ENCODE results near the gene C18orf63.

Gene C18orf63

DNA sequence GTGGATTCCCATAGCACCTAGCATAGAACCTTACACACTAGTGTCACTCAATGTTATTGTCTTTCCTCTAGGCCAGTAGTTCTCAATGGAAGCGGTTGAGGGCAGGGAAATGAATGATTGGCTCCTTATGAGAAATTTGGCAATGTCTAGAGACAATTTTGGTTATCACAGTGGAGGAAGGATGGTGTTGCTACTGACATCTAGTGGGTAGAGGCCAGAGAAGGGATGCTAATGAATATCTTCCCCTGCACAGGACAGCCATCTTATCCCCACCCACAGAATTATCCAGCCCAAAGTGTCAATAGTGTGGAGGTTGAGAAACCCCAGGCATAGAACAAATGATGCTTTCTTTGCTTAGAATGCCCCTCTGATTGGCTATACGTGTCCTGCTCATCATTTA, 15.8 kb downstream of the C18orf63 start:
- no peak for DNase-seq

DNA sequence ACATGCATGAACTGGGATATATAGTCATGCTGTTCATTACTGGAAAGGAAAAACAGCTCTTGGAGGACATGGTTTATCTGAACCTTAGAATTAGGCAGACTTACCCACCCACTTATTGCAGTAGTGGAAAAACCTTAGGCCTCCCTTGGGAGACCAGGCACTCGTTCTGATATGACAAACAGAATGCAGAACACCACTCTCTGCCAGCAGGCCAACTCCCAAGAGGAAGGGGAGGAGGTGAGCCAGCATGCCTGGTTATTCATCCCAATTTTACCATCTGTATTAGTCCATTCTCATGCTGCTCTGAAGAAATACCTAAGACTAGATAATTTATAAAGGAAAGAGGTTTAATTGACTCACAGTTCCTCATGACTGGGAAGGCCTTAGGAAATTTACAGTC, 17.5 kb downstream of the C18orf63 start:
- DNase-seq = no peak

DNA sequence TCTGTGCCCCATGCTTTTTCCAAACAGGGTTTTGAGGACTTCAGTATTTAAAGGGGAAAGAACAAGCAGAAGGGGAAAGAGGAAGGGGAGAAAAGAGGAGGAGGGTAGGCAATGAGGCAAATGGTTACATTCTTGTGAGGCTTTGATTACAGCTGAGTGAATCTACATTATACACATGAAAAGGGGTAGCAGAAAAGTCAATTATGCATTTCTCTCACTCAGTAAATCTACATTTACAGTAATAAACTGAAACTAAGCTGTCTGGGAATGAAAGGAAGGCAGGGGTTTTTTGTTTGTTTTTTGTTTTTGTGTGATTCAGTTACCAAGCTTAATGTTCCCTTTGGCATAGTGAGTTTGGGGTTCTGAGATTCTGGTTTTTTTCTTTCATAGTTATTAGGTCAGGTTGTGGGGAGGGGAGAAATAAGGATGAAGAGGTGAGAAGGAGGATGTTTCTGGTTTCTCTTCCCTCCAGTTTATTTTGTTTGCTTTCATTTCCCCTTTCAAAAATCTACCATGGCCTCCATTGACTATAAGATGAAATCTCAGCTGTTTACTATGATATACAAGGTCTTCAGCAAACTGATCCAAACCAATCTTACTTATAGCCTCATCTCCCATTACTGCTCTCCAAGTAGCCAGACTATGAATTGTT, 18.7 kb downstream of the C18orf63 start:
- no peak for DNase-seq

DNA sequence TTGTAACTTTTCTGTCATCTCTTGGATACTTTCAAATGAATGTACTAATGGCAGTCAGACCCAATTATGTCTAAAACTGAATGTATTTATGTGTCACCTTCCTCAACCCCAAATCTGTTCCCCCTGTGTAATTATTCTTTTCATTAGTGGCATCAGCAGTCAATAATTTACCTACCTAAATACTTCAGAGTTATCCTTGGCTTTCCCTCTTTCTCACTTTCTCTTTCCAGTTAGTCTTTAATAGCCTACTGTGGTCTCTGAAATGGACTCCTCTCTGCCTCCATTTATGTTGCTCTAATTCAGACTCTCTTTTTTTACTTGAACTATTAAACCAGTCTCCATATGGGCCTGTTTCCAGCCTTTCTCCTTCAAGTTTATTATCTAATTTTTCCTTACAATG, 21.0 kb downstream of the C18orf63 start:
- no peak for DNase-seq

DNA sequence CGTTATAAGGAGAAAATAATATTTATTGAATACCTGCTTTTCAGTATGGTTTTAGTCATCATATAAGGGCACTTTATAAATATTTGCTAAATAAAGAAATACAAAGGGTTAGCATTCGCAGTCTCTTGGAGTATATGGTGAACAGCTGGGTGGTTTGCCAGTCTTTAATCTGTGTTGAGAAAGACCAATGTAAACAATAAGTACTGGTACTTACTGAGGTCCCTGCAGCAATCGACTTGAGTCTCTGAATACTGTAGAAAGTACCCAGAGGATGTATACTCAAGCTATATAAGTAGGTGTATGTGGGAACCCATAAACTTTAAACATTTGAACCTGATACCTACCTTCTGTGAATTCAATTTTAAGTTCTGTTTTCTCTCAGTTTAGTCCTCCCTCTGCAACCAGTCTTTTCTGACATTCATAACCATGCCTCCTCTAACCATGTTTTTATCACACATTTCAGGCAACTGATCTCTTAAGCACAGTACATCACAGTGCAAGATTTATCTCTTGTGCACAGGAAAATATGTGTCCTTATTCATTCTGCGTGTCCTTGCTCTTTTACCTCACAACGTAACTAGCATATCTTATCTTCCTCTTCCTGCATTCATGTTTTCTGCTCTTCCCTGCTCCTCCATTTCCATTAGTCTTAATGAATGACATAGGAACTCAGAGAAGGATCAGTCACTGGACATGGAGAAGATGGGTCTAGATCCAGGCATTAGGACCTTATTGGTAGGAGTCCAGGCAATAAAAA, 21.7 kb downstream of the C18orf63 start:
- DNase-seq = no peak

DNA sequence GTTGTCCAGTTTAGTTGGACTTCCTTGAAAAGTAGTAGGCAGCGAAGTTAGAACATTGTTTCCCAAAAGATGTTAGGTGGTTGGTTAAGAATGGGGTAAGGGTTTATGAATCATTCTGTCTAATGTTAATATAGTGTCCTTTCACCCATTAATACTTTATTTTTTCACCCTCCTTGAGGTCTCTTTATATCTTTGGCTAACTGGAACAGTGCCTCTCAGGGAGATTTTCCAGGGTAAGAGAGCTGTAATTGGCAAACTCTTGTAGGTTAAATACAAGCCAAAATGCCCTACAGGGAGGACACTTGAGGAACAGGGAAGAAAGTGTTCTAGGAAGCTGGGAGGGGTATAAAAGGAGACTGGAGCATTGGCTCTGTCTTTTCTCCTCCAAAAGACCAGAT, 22.3 kb downstream of the C18orf63 start:
- DNase-seq = no peak

DNA sequence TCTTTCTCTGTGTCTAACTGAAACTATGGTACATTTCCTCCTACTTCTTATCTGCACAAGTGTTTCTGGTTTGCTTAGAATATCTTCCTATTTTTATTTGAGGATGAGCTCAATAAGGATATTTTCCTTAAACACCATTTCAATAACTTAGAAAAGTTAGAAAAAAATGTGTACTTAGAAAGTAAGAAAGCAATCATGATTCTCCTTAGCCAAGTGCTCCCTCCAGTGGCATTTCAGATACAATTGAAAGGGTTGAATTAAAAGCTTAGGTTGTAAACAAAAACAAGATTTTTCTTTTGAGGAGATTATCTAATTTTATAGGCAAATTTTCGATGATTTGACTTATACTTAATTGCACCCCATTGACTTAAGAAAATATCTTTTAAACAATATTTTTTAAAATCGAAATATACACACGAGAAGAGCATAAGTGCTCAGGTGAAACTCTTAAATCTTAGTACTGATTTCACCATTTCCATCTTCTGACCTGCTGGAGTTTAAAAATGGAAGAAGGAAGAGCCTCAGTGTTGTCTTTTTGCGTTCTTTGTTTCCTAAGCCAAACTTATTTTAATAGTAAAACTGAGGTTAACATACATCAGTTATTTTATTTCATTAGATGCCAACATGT, 26.9 kb downstream of the C18orf63 start:
- DNase-seq = no peak

DNA sequence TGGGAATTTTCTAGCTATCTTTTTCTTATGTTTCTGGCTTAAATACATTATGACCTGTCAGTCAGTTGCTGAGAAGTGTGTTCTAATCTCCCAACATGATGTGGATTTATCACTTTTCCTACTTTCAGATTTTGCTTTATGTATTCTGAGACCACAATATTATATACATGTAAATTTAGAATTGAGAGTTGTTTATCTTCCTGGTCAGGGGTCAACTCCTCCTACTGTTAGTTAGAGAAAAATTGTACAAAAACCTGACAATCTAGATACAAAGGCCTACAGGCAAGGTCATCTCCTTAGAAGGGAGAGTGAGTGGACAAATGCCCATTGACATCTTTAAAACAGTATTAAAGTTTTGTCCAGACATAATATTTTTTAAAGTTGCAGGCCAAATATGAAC, 30.6 kb downstream of the C18orf63 start:
- no peak for DNase-seq

DNA sequence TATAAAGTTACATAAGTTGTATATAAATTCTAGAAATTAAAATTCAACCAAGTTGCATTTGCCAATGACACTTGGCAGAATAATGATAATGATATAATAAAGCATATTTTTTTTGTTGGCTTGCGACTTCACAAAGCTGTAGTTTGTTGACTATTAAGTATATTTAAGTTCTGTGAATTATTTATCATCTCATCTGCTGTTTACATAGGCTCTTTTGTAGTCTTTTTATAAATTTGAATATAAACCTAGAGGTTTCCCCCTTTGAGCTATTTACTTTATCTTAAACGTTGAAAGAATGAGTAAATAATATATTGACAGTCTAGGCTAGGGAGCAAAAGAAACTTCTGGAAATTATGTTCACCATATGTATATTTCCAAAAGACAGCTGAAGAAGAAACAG, 32.9 kb downstream of the C18orf63 start:
- no peak for DNase-seq

DNA sequence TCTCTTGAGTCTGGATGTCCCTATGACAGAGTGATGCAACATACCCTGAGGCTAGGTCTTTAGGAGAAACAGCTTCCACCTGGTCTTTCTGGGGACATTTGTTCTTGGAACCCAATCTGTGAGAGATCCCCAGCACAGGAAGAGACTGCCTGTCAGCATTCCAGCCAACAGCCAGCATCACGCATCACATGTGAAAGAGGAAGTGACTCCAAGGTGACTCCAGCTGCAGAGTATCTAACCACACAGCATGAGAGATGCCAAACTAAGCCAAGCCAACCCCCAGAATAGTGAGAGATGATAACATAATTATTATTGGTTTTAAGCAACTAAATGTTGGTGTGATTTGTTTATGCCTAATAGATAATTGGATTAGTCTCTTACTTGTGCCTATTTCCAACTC, 35.7 kb downstream of the C18orf63 start:
- no peak for DNase-seq

DNA sequence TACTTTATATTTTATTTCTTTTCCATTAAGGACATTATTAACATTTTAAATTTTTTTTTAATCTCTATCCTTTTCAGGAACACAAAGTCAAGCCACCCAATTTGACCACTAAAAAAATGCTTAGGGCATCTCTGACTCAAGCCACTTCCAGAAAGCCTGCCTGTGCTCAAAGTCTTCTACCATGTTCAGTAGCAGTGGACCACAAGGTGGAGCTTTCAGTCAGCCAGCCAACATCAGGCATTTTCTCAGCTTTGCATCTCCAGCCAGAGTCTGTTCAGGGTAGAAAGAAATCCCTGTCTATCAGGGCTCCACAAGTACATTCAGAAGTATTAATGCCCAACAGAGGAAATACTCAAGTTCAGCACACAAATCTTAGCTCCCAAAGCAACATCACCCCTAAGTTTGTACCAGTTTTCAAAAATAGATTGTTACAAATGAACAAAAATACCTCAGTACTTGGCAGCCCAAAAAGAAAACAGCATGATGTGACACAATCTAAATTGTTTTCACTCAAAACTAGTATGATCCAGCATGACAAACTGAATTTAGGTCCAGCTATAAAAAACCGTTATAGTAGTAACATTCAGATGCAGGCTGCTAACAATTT, 37.6 kb downstream of the C18orf63 start:
- peak; percentile 26 for DNase-seq

DNA sequence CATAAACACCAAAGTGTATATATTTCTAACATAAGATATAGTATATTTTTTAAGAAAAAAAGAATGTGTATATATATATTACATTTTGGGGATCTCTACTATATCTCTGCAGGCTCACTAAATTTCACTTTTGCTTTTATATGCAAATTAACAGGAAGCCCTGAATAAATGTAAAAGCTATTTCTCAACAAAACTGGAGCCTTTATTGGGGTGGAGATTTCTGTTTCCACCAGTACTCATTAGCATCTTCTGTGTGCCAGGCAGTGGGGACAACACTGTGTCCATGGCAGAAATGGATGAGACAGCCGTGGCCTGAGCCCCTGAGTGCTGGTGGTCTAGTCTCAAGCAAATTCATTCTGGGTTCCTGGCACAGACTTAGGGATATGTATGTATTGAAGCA, 41.3 kb downstream of the C18orf63 start:
- DNase-seq = no peak

DNA sequence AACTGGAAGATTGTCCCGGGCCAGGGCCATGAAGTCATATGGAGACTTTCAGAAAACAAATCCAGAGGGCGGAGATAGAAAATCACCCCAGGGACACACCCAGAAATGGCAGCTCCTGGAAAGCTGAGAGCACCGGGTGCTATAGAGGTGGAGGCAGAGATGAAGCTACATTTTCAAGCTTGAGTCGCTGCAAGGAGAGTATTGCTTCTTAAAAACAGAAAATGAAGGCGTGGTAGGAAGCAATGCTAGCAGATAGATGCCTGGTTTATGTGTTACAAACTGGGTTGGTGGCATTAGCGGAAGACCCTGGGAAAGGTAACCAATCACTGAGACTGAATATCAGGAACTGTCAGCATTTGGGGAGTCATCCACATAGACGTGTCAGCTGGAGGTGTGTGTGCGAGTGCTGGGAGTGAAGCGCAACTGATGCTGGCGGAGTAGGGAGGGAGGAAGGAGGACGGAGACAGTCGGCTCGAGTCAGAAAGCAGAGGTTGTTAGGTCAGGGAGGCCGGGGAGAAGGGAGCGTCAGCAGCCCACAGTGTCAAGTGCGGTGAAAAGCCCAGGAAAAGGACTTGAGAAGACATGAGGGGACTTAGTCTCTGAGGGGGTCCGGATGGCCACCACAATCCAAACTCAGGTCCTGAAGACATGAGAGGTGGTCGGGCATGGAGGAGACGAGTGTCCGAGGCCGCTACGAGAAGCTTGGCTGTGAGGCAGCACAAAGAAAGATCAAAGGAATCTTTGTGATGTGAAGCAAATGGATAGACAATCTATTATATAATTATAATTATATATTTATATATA, 45.4 kb downstream of the C18orf63 start:
- no peak for DNase-seq

DNA sequence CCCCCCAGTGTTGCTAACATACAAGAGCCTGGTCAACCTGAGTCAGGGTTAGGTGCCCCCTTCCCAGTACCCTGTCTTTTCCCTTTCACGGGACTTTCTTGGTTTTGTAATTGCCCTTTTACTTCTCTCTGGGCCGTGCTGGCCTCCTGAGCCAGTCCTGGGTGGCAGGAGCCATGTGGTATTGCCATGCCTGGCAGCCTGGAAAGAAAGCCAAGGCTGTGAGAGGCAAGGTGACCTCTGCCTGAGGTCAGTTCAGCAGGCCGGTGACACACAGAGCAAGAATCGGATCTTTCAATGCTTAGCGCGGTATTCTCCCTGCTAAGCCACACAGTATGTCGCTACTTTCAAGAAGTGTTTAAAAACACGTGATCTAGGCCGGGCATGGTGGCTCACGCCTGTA, 52.3 kb downstream of the C18orf63 start:
- no peak for DNase-seq

DNA sequence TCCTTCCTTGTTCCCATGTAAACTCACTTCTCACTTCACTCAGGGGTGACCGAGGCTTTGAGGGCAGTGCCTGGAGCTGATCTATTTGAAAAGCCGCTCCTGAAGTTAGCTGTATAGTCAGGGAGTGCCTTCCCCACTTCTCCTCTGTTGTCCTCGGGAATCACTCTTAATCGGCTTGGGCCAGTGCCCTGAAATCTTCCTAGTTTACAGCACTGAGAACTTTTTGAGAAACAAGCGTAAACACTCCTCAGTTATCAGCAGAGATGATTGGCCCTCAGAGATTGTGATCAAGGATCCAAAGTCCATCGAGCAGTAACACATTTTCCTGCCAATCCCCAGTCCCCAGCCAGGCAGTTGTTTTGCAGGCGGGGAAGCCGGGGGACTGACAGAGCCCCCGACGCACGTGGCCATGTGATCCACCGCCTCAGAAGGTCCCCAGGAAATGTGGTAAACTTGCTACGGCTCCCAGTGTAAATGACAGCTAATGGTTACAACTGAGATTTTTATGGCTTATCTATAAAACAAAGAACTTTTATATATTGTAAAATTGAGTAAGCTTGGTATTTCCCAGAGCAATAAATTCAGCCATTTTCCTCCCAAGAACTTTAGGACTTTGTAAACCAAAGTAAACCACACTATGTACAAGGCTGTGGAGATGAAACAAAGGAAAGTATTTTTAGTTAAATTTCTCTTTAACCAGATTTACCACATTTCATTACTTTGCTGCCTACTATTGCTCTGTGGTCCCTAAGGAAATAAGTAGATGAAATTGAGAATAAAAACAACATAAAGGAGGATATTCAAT, 53.5 kb downstream of the C18orf63 start:
- DNase-seq = no peak

DNA sequence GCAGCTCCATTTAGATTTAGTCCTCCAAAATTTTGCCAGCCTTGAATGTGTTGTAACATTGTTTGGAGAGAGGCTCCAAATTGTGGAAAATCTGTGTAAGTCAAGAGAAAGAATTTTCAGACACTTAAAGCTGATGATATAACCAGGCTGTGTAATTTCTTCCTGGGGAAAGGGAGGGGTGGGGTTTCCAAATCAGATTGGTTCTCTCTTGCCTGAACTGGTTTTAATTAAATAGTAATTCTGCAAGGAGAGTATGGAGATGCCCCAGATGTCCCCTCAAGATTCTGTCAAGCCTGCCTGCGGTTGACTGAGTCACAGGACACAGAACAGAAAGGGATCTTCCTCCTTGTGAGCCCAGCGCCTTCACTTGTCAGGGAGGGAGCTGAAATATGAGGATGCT, 54.5 kb downstream of the C18orf63 start:
- no peak for DNase-seq

DNA sequence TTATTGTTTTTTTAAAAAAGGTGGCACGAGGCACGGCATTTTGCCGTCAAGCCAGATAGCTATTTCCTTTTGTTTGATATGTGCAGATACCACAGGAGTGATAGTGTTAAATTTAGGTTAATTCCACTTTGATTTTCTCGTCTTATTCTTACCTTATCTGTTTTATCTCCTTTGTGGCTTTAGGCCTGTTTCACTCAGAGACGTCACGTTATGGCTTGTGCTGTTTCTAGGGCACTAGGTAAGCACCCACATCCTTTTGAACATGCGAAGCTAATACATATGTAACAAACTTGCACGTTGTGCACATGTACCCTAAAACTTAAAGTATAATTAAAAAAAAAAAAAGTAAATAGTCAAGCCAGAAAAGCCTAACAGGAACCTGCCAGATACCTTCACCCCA, 57.8 kb downstream of the C18orf63 start:
- no peak for DNase-seq

DNA sequence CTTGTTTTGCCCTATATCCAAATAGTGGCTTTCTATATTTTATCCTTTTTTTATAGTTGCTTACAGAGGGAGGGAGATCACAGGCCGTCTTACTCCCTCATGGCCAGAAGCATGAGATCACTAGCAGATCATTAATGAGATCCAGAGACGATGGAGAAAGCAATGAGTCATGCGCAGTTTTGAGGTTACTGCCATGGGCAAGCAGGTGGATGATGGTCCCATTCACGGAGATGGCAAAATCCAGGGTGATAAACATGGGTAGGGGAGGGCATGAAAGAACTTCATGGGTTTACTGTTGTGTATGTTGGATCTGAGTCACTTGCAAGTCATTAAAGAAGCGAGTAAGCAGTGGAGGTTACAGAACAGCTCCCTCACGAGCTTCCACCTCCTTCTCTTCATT, 60.4 kb downstream of the C18orf63 start:
- DNase-seq = no peak

DNA sequence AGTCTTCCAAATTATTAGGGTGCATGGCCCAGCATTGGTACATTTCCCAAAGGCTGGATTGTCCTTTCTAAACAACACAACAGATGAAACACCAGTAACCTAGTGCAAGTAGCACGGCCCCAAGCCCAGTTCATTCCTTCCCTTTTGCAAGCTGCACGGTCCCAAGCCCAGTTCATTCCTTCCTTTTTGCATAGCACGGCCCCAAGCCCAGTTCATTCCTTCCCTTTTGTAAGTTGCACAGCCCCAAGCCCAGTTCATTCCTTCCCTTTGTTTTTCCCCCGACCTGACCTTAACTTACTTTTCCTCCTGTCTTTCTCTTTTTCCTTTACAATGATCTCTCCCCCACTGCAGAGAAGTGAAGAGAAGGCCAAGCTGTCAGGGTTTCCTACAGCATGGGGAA, 60.9 kb downstream of the C18orf63 start:
- no peak for DNase-seq

DNA sequence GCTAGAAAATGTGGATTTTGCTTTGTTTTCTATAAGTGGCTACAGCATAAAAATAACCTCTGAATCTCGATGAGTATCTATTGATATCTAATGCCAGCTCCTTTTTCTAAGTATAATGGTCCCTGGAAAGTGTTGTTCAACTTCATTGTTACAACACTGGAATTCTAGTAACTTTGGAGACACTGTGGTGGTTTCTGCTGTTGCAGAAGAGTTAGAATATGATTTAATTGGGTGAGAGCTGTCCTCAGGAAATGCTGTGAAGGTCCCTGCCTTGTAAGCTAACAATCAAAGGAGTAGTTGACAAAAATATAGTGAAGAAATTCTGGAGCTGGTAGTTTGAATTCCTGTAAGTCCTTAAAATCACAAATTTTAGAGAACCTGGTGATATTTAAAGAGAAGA, 62.1 kb downstream of the C18orf63 start:
- no peak for DNase-seq

DNA sequence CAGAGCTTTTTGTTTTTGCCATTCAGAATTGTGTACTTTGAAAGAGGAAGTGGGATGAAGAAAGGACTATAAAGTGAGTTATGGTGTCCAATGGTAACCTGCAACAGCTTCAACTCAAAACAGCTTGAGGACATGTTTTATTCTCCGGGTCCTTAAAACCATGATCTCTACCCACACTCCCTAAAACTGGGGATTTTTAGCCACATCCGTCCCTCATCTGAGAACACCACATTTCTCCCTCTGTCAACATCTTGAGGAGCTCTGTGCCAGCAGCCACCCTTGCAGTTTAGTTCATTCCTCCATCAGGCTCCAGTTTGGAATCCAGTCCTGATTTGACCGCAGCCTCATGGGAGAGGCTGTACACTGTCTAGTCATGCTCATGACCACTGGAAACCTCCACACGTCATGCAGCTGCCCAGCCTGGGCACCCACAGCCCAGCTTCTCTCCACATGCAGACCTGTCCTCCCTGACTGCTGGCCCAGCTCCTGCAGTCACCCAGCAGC, 62.6 kb downstream of the C18orf63 start:
- no peak for DNase-seq

DNA sequence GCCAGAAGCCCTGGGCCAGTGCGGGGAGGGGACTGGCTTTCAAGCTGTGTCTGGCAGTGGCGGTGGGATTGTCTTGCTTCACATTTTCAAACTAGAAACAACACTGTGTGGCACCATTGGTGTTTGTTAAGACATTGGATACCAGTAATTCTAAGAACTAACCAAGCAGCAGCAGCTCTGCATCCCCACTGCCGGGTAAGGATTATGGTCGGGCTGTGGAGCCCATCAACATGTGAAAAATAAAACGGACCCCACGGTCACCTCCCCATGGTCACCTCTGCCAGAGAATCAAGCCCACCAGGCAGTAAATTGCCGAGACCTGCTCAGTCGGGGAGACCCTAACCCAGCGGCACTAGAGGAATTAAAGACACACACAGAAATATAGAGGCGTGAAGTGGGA, 65.3 kb downstream of the C18orf63 start:
- no peak for DNase-seq

All from stimulated activated naive CD4-positive, alpha-beta T cell treated with Interleukin-2 at 50 U/mL for 16 hours (primary cell).